GM12878 (cell line): ENCODE measurements around the gene DLG2. TPM values are rescaled to one million over a fixed set of nuclear protein-coding genes. Genes with fewer than 3 reads are reported as not detected.

Experiments used
- ATAC-seq: fragments of 200-7000 bp; cut with Tn5 transposase; 3 replicates; pipeline ENCODE4 v1.9.1; 2020; ENCODE audit warnings: mild to moderate bottlenecking, moderate library complexity
- BruUV-seq: library from RNA; stranded (reverse); fragments of 400-500 nt; replicated peaks from 2 replicates; lab custom pipeline; 2021; lab: Mats Ljungman, UMichigan
- CTCF ChIA-PET: fragments of 300-600 bp; sonication (Branson Sonifier 250); formaldehyde crosslinking; extraction: SDS; loops from one replicate; lab custom pipeline; 2021; ENCODE audit warnings: inconsistent platforms; lab: Yijun Ruan, JAX
- POLR2A ChIA-PET: fragments of 350-600 bp; formaldehyde crosslinking; extraction: SDS; loops from one replicate; lab custom pipeline; 2021; ENCODE audit warnings: inconsistent platforms; lab: Charles Lee
- RAD21 ChIA-PET: fragments of 300-600 bp; sonication (Branson Sonifier 250); formaldehyde crosslinking; loops from one replicate; lab custom pipeline; 2023; ENCODE audit warnings: antibody characterized with exemption; ENCODE audit not compliant: unreplicated experiment; lab: Charles Lee
- SMC1A ChIA-PET: fragments of 300-600 bp; sonication (Branson Sonifier 250); formaldehyde crosslinking; loops from one replicate; lab custom pipeline; 2023; ENCODE audit not compliant: unreplicated experiment, uncharacterized antibody; lab: Charles Lee
- DNase-seq: peaks from one replicate; pipeline ENCODE4 v3.0.0-alpha.2; 2011; ENCODE audit warnings: low read depth, low spot score
- FAIRE-seq: peaks from 3 replicates; lab custom pipeline; 2011; peaks lifted over from hg19 to GRCh38; lab: Jason Lieb, UNC
- H2AFZ ChIP-seq: 2 replicates; pipeline ENCODE4 v1.6.0; 2011; ENCODE audit warnings: low read depth, low read length, control low read depth; ENCODE audit not compliant: control insufficient read depth
- H3K27ac ChIP-seq: 2 replicates; pipeline ENCODE4 v1.5.1; 2011; ENCODE audit warnings: control low read depth; ENCODE audit not compliant: control insufficient read depth, insufficient read depth
- H3K27me3 ChIP-seq, 2 experiments: replicated peaks in 1 of 2; 2 replicates each; pipeline versions ENCODE4 v1.6.0 to v1.6.1; 2011; ENCODE audit warnings: low read length in 1 of 2; ENCODE audit not compliant: control insufficient read depth in 2 of 2, insufficient read depth in 2 of 2
- H3K36me3 ChIP-seq, 2 experiments: 2 replicates each; pipeline ENCODE4 v1.5.1; 2011; ENCODE audit warnings: low read length in 1 of 2; ENCODE audit not compliant: control insufficient read depth in 2 of 2, insufficient read depth in 2 of 2
- H3K4me1 ChIP-seq: 2 replicates; pipeline ENCODE4 v1.6.1; 2011; ENCODE audit warnings: mild to moderate bottlenecking, low read length, moderate library complexity, mixed read lengths; ENCODE audit not compliant: control insufficient read depth, insufficient read depth
- H3K4me2 ChIP-seq: 2 replicates; pipeline ENCODE4 v1.6.0; 2011; ENCODE audit warnings: control low read depth; ENCODE audit not compliant: control insufficient read depth, insufficient read depth
- H3K4me3 ChIP-seq: fragments of 200-600 bp; sonication (generic); 2 replicates; pipeline ENCODE4 v1.5.1; 2016
- H3K79me2 ChIP-seq: 2 replicates; pipeline ENCODE4 v1.6.0; 2011; ENCODE audit warnings: low read length; ENCODE audit not compliant: control insufficient read depth, insufficient read depth
- H3K9ac ChIP-seq: 2 replicates; pipeline ENCODE4 v1.8.0; 2011; ENCODE audit warnings: low read length, control low read depth, mixed read lengths; ENCODE audit not compliant: control insufficient read depth, insufficient read depth
- H3K9me3 ChIP-seq: replicated peaks from 3 replicates; pipeline ENCODE4 v1.5.1; 2011; ENCODE audit warnings: mild to moderate bottlenecking, low read length; ENCODE audit not compliant: control insufficient read depth, insufficient read depth
- H4K20me1 ChIP-seq: 2 replicates; pipeline ENCODE4 v1.6.0; 2011; ENCODE audit not compliant: control insufficient read depth, insufficient read depth
- BCL11A ChIP-seq: IDR thresholded peaks from 2 replicates; pipeline ENCODE4 v1.6.1; 2011; ENCODE audit warnings: low read depth, low read length
- E2F8 ChIP-seq: fragments of 450-650 bp; IDR thresholded peaks from 2 replicates; pipeline ENCODE4 v1.6.1; 2018; ENCODE audit warnings: mild to moderate bottlenecking, low read depth, moderate library complexity; ENCODE audit not compliant: partially characterized antibody
- GATAD2B ChIP-seq: fragments of 450-650 bp; conservative IDR thresholded peaks from 2 replicates; pipeline ENCODE4 v1.6.1; 2017; ENCODE audit warnings: low read depth, mild to moderate bottlenecking, moderate library complexity
- LARP7 ChIP-seq: fragments of 450-650 bp; IDR thresholded peaks from 2 replicates; pipeline ENCODE4 v1.6.1; 2017; ENCODE audit warnings: mild to moderate bottlenecking
- MTA2 ChIP-seq: fragments of 450-650 bp; IDR thresholded peaks from 2 replicates; pipeline ENCODE4 v1.6.1; 2016; ENCODE audit warnings: low read depth, mild to moderate bottlenecking, moderate library complexity
- PBX3 ChIP-seq: IDR thresholded peaks from 2 replicates; pipeline ENCODE4 v1.6.1; 2011; ENCODE audit warnings: mild to moderate bottlenecking, low read depth, low read length, moderate library complexity; ENCODE audit not compliant: insufficient replicate concordance
- SIX5 ChIP-seq: IDR thresholded peaks from 2 replicates; pipeline ENCODE4 v1.6.1; 2011; ENCODE audit warnings: mild to moderate bottlenecking, low read depth, low read length, moderate library complexity; ENCODE audit not compliant: severe bottlenecking
- YY1 ChIP-seq: IDR thresholded peaks from 2 replicates; pipeline ENCODE4 v1.6.1; 2011; ENCODE audit warnings: low read depth, mild to moderate bottlenecking, low read length
- WGBS: methylation state at CpG from one replicate; pipeline ENCODE4 v1.1.6; 2016; ENCODE audit warnings: low lambda C conversion rate; ENCODE audit not compliant: insufficient replicate concordance, insufficient coverage; ENCODE audit errors: missing lambda C conversion rate; 5-methylcytosine and 5-hydroxymethylcytosine counted together
- in situ Hi-C: fragments of 300-500 bp; cut with MboI; formaldehyde crosslinking; loops from 9 replicates; pipeline ENCODE4 v1.14.3; 2018; ENCODE audit warnings: mixed read lengths
- intact Hi-C: fragments of 100-400 bp; cut with micrococcal nuclease; formaldehyde crosslinking; loops from one replicate; pipeline ENCODE4 v1.14.2; 2022; ENCODE audit not compliant: unreplicated experiment
- polyA plus RNA-seq, 11 experiments: library from polyadenylated mRNA; depleted of rRNA in 4 of 11; unstranded in 6 of 11; stranded (reverse) in 5 of 11; fragments of >200 nt; fragmentation: Nextera tagmentation in 4 of 11; fragmentation: Illumina TruSeq in 1 of 11; extraction: Ambion mirVana in 4 of 11; extraction: Trizol in 1 of 11; gene quantifications; 1 replicate in 1 of 11; 2 replicates in 10 of 11; pipeline versions ENCODE4 v1.2.1 to v1.2.3, GENCODE V29; 2011 to 2016; ENCODE audit warnings: inconsistent platforms in 2 of 11, missing spikeins in 2 of 11, low read depth in 1 of 11
- total RNA-seq, 4 experiments: library from RNA; depleted of rRNA in 3 of 4; stranded (reverse); fragments of >200 nt in 3 of 4; fragmentation: Illumina TruSeq in 1 of 4; extraction: Trizol in 1 of 4; gene quantifications; 2 replicates each; pipeline versions ENCODE4 v1.2.1 to v1.2.3, GENCODE V29; 2013 to 2021

DLG2 gene
- total and polyA plus RNA-seq, 10 of the 15 experiments (the other 5 are each of a cell fraction or from before 2014, with no cell fraction given) = 0.09 to 0.98 (median 0.35) TPM

GRCh38 chr11:84763931-84764330 lies 863.2 kb downstream of the DLG2 start:
- CTCF ChIA-PET = no interaction called here
- SMC1A ChIA-PET = no interaction called here
- Histone ChIP-seq H3K79me2 (no peaks in the 10 kb centered on the region), H3K9ac (no peak overlapping the region), H3K27me3 (no peaks in the 10 kb centered on the region), H3K27ac (no peak overlapping the region)
- FAIRE-seq = no peak
- BruUV-seq = no TSS peak
- no peak for TF ChIP-seq PBX3
- TF ChIP-seq MTA2 = no peak
- TF ChIP-seq GATAD2B = no peak
- TF ChIP-seq LARP7 = no peak
- TF ChIP-seq BCL11A = no peak
- TF ChIP-seq, all 136 proteins: peak for 0
- H2AFZ ChIP-seq = no peak overlapping the region
- H3K4me3 ChIP-seq = no peak overlapping the region
- ChIA-PET RAD21 (no interaction called here), POLR2A (no interaction called here)
- H3K4me1 ChIP-seq = no peaks in the 10 kb centered on the region
- no peaks in the 10 kb centered on the region for H3K36me3 ChIP-seq
- no peak for DNase-seq
- in situ Hi-C loops (no loop called here), intact Hi-C loops (no loop called here)
- no peaks in the 10 kb centered on the region for H3K9me3 ChIP-seq
- no peak overlapping the region for H3K4me2 ChIP-seq
- ATAC-seq = no peak
- no peaks in the 10 kb centered on the region for H4K20me1 ChIP-seq

GRCh38 chr11:84757711-84758110 lies 869.4 kb downstream of the DLG2 start:
- Histone ChIP-seq H3K9me3 (no peaks in the 10 kb centered on the region), H4K20me1 (no peaks in the 10 kb centered on the region)
- TF ChIP-seq E2F8 (no peak), SIX5 (no peak), YY1 (no peak)
- TF ChIP-seq, all 136 proteins: peak for 0
- no TSS peak for BruUV-seq
- Histone ChIP-seq H3K27me3 (no peaks in the 10 kb centered on the region), H3K79me2 (no peaks in the 10 kb centered on the region), H3K4me1 (no peaks in the 10 kb centered on the region), H2AFZ (no peak overlapping the region), H3K27ac (no peak overlapping the region), H3K4me3 (no peak overlapping the region), H3K9ac (no peak overlapping the region), H3K4me2 (no peak overlapping the region), H3K36me3 (no peaks in the 10 kb centered on the region)
- CTCF ChIA-PET = no interaction called here
- SMC1A ChIA-PET = no interaction called here
- RAD21 ChIA-PET = no interaction called here
- WGBS = 10% methylated on average over 2 of the region's 2 CpGs
- POLR2A ChIA-PET = no interaction called here
- ATAC-seq (no peak), FAIRE-seq (no peak), DNase-seq (no peak)
- in situ Hi-C loops = no loop called here
- intact Hi-C loops = no loop called here
